Activated T-cell treated with anti-CD3 and anti-CD28 coated beads for 48 hours (primary cell): ENCODE results near the gene TRAF4.

Experiments
- DNase-seq: peaks from one replicate; pipeline ENCODE4 v3.0.0-alpha.2; 2020; ENCODE audit warnings: low read depth

The TRAF4 gene

GRCh38 chr17:28743243-28744103 lies at the start of gene TRAF4:
TRAF4 (plus strand) TSS chr17:28744011; CDS start chr17:28744113, 102 bp downstream.
- peak; percentile 82 for DNase-seq

GRCh38 chr17:28698253-28698941 lies 45.4 kb upstream of the TRAF4 start:
- no peak for DNase-seq

- no peak for DNase-seq
These were observed 43.5 kb upstream of the TRAF4 start for GRCh38 chr17:28700278-28700677.

GRCh38 chr17:28700830-28701492 lies 42.9 kb upstream of the TRAF4 start:
- DNase-seq: no peak

- no peak for DNase-seq
These were observed 41.6 kb upstream of the TRAF4 start for GRCh38 chr17:28702026-28702751.

GRCh38 chr17:28702752-28703150 lies 41.1 kb upstream of the TRAF4 start:
- DNase-seq: no peak

- DNase-seq: no peak
These were observed 40.1 kb upstream of the TRAF4 start for GRCh38 chr17:28703552-28704218.

- DNase-seq: no peak
These were observed 39.5 kb upstream of the TRAF4 start for GRCh38 chr17:28704219-28704858.

- no peak for DNase-seq
These were observed 38.6 kb upstream of the TRAF4 start for GRCh38 chr17:28705074-28705659.

GRCh38 chr17:28705728-28706334 lies 38.0 kb upstream of the TRAF4 start:
- DNase-seq: no peak

GRCh38 chr17:28706471-28707338 lies 37.1 kb upstream of the TRAF4 start:
- DNase-seq: no peak

- no peak for DNase-seq
These were observed 36.5 kb upstream of the TRAF4 start for GRCh38 chr17:28707339-28707720.

GRCh38 chr17:28710861-28711722 lies 32.7 kb upstream of the TRAF4 start:
- DNase-seq: peak; percentile 96

GRCh38 chr17:28711723-28712031 lies 32.1 kb upstream of the TRAF4 start, which contains the start of gene PROCA1:
PROCA1 (minus strand) TSS chr17:28711888; CDS start chr17:28711660, 228 bp downstream.
- no peak for DNase-seq

GRCh38 chr17:28712032-28712704 lies 31.6 kb upstream of the TRAF4 start:
- DNase-seq: peak; percentile 62

- DNase-seq: no peak
These were observed 31.0 kb upstream of the TRAF4 start for GRCh38 chr17:28712705-28713415.

- DNase-seq: no peak
These were observed 29.5 kb upstream of the TRAF4 start for GRCh38 chr17:28714281-28714680.
